Activated T-cell treated with anti-CD3 and anti-CD28 coated beads for 1 hour (primary cell): ENCODE data around the gene CHD3.

Experiments
- DNase-seq: peaks from one replicate; pipeline ENCODE4 v3.0.0-alpha.2; 2020; ENCODE audit warnings: low read depth

Gene CHD3

GRCh38 chr17:7894226-7894625 lies 5.6 kb downstream of the CHD3 start:
- no peak for DNase-seq

- no peak for DNase-seq
Observed at GRCh38 chr17:7894866-7895265, 6.3 kb downstream of the CHD3 start.

- DNase-seq: no peak
Observed at GRCh38 chr17:7897090-7897489, 8.5 kb downstream of the CHD3 start.

DNA sequence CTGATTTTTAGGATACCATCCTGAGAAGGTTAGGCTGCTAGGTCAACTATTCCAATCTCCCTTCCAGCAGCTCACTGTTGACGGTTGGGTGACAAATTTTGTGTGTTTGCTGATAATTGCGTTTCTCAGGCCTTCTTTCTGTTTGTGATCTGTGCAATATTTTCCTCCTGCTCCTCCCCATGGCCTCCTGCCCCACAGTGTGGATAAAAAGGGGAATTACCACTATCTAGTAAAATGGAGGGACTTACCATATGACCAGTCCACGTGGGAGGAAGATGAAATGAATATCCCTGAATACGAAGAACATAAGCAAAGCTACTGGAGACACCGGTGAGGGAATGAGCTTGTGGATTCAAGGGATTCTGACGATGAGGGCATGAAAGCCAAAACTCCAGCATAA lies 9.2 kb downstream of the CHD3 start:
- no peak for DNase-seq

GRCh38 chr17:7903154-7904103 lies 14.8 kb downstream of the CHD3 start:
- DNase-seq: no peak

GRCh38 chr17:7909089-7909488 lies 20.5 kb downstream of the CHD3 start:
- no peak for DNase-seq

DNA sequence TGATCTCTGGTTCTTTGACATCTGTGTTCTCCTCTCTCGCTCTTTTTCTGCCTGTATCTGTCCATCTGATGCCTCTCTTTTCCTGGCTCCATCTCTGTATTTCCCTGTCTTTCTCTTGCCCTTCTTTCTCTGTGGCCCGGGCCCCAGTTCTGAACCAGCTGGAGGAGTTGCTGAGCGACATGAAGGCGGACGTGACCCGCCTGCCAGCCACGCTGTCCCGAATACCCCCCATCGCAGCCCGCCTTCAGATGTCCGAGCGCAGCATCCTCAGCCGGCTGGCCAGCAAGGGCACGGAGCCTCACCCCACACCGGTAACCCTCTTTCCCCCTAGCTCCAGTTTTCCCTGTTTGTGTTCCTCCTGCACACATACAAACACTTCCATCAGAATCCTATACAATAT lies 21.7 kb downstream of the CHD3 start:
- DNase-seq: no peak

DNA sequence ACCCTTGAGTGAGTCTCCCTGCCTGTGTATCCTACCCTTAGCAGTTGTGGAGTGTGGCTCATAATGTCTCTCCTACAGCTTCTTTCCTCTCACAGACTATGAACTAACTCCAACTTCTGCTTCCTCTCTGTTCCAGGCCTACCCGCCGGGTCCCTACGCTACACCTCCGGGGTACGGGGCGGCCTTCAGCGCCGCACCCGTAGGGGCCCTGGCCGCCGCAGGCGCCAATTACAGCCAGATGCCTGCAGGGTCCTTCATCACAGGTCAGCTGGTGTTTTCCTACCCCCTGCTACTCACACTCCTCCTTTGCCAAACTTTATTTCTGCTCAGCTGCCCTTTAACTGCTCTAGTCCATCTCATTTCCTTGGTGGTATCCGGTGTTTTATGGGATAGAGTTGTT lies 22.1 kb downstream of the CHD3 start:
- DNase-seq: no peak

- DNase-seq: no peak
Observed at GRCh38 chr17:7911116-7911515, 22.5 kb downstream of the CHD3 start.

DNA sequence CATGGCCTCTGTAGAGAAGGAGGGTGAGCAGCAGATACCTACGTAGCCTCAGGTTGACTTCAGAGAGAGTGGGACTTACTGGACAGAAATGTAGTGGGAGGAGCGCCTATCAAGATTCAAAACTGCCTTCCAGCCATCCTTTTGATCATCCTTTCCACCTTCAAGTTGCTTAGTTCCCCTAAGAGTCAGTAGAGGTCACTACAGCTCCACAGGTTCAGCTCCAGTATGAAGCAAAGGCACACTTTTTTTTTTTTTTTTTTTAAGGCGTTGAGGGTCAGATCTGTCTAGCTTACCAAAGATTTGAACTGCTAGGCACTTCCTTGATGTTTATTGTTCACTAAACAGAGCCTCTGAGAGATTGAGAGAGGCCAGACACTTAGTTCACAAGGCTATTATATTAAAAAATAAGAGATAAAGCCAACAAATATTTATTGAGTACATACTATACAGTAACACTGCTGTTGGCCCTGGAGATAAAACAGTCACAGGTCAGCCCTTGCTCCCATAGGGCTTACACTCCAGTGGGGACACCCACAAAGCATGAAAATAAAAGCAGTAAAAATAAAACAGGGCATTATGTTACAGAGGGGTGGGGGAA lies 24.4 kb downstream of the CHD3 start:
- DNase-seq: no peak

DNA sequence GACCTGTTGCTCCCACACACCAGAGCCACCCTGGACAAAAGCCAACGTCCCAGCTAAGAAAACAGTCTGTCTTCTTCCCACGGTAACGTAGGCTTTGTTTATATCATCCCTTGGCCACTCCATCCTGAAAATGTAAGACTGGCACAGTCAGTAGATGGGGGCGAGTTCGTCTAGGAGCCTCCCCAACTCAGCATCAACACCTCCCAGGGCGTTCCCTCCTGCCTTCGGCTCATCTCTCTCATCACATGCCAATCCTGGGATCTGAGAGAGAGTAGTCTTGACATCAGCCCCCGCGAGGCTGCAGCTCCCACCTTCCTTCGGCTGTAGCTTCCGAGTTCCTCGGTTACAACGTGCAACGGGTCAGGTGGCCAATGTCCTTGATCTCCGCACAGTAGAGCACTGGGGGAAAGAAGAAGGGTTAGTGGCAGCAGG lies 26.6 kb downstream of the CHD3 start:
- DNase-seq: no peak

DNA sequence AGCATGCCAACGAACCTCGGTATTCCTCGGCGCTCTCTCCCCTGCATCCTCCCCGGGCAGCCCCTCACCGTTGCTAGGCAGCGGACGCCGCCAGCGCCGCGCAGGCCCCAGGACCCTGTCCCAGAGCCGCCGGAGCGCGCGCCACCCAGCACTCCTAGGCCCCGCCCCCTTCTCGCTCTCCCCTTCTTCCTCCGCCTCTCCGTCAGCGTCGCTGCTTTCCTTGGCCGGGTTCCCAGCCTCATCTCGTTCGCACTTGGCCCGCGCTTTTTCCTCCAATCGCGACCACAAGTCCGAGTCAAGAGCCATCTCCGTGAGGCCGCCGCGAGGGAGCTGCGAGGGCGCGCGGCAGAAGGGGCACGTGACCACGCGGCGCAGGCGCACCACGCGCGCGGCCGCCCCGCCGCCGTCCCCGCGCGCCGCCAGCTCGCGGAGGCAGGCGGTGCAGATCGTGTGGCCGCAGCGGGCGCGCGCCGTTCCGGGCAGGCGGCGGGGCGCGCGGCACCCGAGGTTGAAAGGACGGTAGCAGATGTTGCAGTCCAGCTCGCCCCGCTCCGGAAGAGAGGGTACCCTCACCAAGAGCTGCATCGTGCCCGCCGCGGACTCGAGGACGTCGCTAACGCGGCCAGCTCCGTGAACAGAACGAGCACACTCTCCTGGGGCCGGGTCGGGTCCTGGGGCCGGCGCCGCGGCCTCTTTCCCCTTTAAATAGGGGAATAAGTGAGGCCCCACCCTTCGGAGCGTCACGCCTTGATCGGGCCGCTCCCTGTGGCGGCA lies 27.2 kb downstream of the CHD3 start, which contains the start of gene RNF227:
Gene RNF227, minus strand, starts transcription at position 679 of the 774 bp plus-strand sequence. Its CDS starts 94 bp downstream, at position 585.
- DNase-seq: peak; percentile 70

DNA sequence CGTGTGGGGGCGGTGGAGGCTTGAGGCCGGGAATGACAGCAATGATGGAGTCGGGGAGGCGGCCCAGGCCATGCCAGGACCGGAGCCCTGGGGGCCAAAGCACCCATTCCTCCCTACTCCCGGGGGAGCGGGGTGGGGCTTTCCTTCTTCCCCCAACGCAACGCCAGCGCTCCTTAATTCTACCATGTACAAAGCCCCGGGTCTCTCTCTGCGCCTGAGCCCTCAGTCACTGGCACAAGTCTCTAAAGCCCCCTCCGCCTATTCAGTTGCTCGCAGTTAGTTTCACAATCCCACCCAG lies 27.7 kb downstream of the CHD3 start:
- no peak for DNase-seq

GRCh38 chr17:7916808-7917207 lies 28.2 kb downstream of the CHD3 start:
- DNase-seq: no peak

GRCh38 chr17:7922269-7922844 lies 33.8 kb downstream of the CHD3 start:
- no peak for DNase-seq

- DNase-seq: peak; percentile 76
Observed at GRCh38 chr17:7922845-7923628, 34.4 kb downstream of the CHD3 start.

DNA sequence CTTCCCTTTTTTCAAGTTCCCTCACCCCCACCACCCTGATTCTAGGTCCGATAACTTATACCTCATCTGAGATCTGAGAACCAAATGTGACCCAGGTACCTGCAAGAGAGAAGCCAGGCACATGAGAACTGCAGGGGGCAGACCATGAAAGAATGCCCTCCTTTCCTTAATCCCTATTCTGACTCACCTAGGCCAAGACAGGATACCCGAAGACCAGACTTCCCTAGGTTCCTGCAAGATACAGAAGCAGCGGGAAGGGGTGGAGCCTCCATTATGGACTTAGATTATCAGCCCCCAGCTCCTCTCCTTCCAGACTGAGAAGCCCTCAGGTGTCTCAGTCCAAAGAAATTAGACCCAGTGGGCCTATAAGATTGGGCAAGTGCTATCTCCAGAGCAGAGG lies 39.0 kb downstream of the CHD3 start:
- no peak for DNase-seq

- DNase-seq: no peak
Observed at GRCh38 chr17:7929158-7930023, 40.8 kb downstream of the CHD3 start, which contains the start of gene KCNAB3. KCNAB3 (minus strand) TSS chr17:7929856; CDS start chr17:7929435, 421 bp downstream.

- DNase-seq: no peak
Observed at GRCh38 chr17:7930841-7931631, 42.4 kb downstream of the CHD3 start.
